Skeletal muscle satellite cell (primary cell): ENCODE measurements around the gene PPARD.

Experiments
- H3K27me3 ChIP-seq: 2 replicates; pipeline ENCODE4 v1.7.0; 2013; ENCODE audit warnings: low read length; ENCODE audit not compliant: control insufficient read depth, insufficient read depth
- H3K36me3 ChIP-seq: 2 replicates; pipeline ENCODE4 v1.7.0; 2013; ENCODE audit warnings: mild to moderate bottlenecking, control low read depth, low read length; ENCODE audit not compliant: insufficient read depth
- H3K4me1 ChIP-seq: 2 replicates; pipeline ENCODE4 v1.7.0; 2013; ENCODE audit warnings: low read length; ENCODE audit not compliant: control insufficient read depth, insufficient read depth
- H3K4me2 ChIP-seq: 2 replicates; pipeline ENCODE4 v1.7.0; 2013; ENCODE audit warnings: mild to moderate bottlenecking, low read length
- H3K4me3 ChIP-seq: 2 replicates; pipeline ENCODE4 v1.7.0; 2013; ENCODE audit warnings: low read length
- H3K9ac ChIP-seq: 2 replicates; pipeline ENCODE4 v1.7.0; 2013; ENCODE audit warnings: mild to moderate bottlenecking, low read depth, low read length, moderate library complexity
- H3K9me3 ChIP-seq: replicated peaks from 2 replicates; pipeline ENCODE4 v1.7.0; 2013; ENCODE audit warnings: mild to moderate bottlenecking, control low read depth, low read length

Gene PPARD

DNA sequence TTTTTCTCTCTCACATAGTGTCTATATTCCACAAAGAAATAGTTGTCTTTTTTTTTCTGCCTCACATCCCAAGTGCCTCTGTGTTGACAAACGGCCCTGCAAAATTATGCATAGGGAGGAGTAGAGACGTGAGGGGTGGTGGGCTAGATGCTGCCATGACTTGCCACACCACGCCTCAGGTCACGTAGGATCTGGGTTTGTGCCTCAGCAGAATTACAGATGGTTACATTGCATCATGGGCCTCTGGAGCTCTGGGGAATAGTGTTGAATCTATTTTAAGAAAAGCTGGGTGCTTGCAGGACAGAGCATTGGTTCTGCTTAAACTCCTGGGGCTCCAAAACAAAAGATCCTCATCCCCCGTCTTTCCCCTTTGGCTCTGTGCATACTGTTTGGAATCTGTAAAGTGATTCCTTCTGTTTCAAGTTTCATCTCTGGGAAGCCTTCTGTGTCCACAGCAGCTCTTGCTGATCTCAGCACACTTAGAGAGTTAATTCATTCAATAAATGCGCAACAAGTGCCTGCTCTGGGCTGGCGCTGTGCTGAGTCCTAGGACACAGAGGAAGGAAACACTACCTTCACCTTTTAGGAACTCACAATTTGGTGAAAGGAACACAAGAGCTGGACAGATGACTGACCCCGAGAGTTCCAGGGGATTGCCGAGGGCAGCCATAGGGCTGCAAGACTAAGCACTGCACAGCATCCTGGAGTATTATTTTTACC lies 112.2 kb downstream of the PPARD start:
- Histone ChIP-seq H3K4me1 (peaks cover 30% of the 10 kb centered on the region), H3K9me3 (no peaks in the 10 kb centered on the region), H3K4me3 (no peak overlapping the region), H3K9ac (no peak overlapping the region), H3K36me3 (peaks cover 24% of the 10 kb centered on the region), H3K27me3 (no peaks in the 10 kb centered on the region), H3K4me2 (peak overlapping the region; percentile 97)

DNA sequence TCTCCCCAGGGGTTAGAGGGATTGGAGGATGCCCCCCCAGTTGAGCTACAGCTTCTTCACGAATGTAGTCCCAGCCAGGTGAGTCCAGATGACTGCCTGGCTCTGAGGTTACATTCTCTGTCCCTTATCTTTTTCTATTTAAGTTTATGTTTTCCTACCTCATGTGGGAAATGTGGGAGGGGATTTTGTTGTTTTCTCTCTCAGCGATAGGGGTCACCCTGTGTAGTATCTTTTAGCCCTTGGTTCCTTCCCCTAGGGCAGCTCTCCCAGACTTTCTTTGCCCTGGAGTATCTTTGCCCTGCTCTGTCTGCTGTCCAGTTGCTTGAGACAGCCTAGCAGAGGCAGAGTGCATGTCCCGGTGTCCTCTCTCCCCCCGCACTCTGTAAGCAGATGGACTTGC lies 115.5 kb downstream of the PPARD start:
- Histone ChIP-seq H3K27me3 (no peaks in the 10 kb centered on the region), H3K9me3 (no peaks in the 10 kb centered on the region), H3K4me3 (no peak overlapping the region), H3K9ac (no peak overlapping the region), H3K36me3 (peaks cover 28% of the 10 kb centered on the region), H3K4me1 (peaks cover 21% of the 10 kb centered on the region), H3K4me2 (no peak overlapping the region)

DNA sequence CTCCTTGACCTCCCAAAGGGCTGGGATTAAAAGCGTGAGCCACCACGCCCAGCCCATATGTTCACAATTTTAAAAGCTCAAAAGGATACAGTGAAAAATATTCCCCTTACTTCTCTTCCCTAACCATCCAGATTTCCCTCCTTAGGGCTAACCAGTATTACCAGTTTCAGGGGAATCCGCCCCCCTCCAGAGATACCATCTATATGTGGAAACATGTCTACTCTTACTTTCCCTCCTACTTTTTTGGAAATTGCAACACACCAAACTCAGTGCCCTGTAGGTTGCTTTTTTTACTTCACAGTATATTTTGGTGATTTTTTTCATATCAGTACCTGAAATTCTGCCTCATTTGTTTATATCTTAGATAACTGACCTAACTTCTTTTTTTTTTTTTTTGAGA lies 118.9 kb downstream of the PPARD start:
- no peak overlapping the region for H3K4me3 ChIP-seq
- H3K4me2 ChIP-seq: no peak overlapping the region
- no peak overlapping the region for H3K9ac ChIP-seq
- H3K27me3 ChIP-seq: no peaks in the 10 kb centered on the region
- peaks cover 24% of the 10 kb centered on the region for H3K36me3 ChIP-seq
- no peaks in the 10 kb centered on the region for H3K9me3 ChIP-seq
- H3K4me1 ChIP-seq: no peaks in the 10 kb centered on the region

DNA sequence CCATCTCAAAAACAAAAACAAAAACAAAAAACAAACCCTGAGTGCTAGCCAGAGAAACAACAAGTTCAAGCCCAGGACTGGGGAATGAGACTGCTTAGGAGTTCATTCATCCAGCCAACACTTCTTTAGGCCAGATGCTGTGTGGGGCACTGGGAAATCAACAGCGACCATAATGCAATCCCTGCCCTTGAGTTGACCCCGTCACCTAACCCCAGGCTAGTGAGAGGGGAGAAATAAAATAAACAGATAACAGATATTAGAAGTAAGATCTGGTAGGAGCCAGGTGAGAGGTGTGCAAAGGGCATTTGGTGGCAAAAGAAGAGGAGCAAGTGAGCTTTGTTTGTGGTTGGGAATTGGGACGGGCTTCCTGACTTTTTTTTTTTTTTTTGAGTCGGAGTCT lies 120.9 kb downstream of the PPARD start:
- H3K9ac ChIP-seq: no peak overlapping the region
- peaks cover 18% of the 10 kb centered on the region for H3K36me3 ChIP-seq
- no peak overlapping the region for H3K4me3 ChIP-seq
- H3K4me2 ChIP-seq: no peak overlapping the region
- H3K4me1 ChIP-seq: peaks cover 6% of the 10 kb centered on the region
- H3K9me3 ChIP-seq: no peaks in the 10 kb centered on the region
- H3K27me3 ChIP-seq: no peaks in the 10 kb centered on the region

DNA sequence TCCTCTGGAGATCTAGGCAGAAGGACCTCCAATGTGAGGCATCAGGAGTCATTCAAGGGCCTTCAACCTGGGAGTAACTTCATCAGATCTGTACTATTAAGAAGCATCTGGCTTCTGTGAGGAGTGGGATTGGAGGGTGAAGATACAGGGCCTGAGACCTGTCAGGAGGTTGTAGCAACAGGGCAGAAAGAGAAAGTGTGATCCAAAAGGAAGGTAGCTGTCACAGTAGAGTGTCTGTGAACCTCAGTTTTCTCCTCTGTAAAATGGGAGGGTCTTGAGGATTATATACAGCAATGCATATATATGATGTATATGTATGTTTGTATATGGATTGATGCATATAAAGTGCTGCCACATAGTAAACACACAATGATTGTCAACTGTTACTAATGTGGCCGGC lies 123.3 kb downstream of the PPARD start:
- Histone ChIP-seq H3K4me1 (peaks cover 14% of the 10 kb centered on the region), H3K27me3 (no peaks in the 10 kb centered on the region)

DNA sequence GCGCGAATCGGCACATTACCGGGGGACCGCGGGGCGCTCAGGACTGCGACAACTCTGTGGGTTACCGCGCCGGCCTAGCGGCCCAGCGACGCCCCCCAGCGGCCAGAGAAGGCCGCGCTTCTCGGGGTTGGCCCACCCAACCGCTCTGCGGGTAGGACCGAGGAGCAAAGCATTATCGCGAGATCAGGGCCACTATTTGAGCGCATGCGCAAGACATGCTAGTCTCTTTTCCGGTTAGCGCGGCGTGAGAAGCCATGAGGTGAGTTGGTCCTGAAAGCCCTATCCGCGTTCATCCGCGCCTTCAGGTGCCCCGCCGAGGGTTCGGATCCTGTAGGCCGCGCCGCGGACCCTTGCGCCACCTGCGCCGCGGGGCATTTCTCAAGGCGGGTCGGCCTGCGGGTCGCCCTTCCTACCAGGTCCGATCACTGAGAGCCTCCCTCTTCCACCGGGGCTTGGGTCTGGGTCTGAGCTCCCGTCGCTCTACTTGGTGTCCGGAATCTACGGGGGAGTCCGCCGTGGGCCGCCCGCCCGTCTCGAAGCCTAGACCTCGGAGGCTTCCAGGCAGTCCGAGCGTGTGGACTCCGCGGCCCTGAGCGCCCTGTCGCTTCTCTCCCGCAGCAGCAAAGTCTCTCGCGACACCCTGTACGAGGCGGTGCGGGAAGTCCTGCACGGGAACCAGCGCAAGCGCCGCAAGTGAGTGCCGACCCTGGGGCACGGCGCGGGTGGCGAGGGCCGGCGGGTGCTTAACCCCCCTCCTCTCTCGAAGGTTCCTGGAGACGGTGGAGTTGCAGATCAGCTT lies 126.0 kb downstream of the PPARD start, which contains the start of gene RPL10A:
RPL10A (plus strand) TSS at position 221 of the 799 bp plus-strand sequence; CDS start at position 255, 34 bp downstream.
- peaks cover 57% of the 10 kb centered on the region for H3K36me3 ChIP-seq
- H3K27me3 ChIP-seq: no peaks in the 10 kb centered on the region
- peak within 1 kb of the TSS; percentile 100 for H3K9ac ChIP-seq
- peaks cover 31% of the 10 kb centered on the region for H3K4me1 ChIP-seq
- peak within 1 kb of the TSS; percentile 91 for H3K4me2 ChIP-seq
- no peaks in the 10 kb centered on the region for H3K9me3 ChIP-seq
- H3K4me3 ChIP-seq: peak within 1 kb of the TSS; percentile 95

More for the DNA sequence above, 123.3 kb downstream of the PPARD start:
- H3K36me3 ChIP-seq: peaks cover 29% of the 10 kb centered on the region
- no peaks in the 10 kb centered on the region for H3K9me3 ChIP-seq
- H3K9ac ChIP-seq: no peak overlapping the region
- H3K4me3 ChIP-seq: no peak overlapping the region
- no peak overlapping the region for H3K4me2 ChIP-seq

DNA sequence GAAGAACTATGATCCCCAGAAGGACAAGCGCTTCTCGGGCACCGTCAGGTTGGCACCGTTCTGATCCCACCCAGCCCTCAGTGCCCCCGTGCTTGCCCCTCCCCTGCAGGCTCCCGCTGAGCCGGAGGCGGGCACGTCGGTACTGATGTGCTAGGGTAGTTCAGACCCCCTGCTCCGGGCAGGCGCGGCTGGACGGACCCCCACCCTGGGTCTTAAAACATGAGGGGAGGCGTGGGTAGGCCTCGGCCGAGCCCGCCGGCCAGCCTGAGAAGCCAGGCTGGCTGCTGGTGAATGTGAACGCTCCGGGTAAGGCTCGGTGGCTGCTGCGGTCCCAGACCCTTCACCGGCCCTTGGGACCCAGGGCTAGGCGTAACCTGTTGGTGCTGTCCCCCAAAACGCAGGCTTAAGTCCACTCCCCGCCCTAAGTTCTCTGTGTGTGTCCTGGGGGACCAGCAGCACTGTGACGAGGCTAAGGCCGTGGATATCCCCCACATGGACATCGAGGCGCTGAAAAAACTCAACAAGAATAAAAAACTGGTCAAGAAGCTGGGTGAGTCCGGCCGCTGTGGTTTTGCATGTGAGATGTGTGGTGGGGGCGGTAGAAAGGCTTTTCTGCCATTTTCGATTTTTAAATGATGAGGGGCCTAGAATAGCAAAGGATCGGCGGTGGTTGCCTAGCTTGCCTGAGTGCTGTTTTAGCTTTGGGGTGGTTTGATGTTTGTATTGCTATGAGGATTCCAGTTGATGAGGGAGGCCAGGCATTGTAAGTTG lies 126.8 kb downstream of the PPARD start:
- H3K9me3 ChIP-seq: no peaks in the 10 kb centered on the region
- no peaks in the 10 kb centered on the region for H3K27me3 ChIP-seq
- H3K4me3 ChIP-seq: peak overlapping the region; percentile 95
- H3K4me1 ChIP-seq: peaks cover 31% of the 10 kb centered on the region
- H3K9ac ChIP-seq: peak overlapping the region; percentile 100
- H3K36me3 ChIP-seq: peaks cover 57% of the 10 kb centered on the region
- H3K4me2 ChIP-seq: peak overlapping the region; percentile 91

DNA sequence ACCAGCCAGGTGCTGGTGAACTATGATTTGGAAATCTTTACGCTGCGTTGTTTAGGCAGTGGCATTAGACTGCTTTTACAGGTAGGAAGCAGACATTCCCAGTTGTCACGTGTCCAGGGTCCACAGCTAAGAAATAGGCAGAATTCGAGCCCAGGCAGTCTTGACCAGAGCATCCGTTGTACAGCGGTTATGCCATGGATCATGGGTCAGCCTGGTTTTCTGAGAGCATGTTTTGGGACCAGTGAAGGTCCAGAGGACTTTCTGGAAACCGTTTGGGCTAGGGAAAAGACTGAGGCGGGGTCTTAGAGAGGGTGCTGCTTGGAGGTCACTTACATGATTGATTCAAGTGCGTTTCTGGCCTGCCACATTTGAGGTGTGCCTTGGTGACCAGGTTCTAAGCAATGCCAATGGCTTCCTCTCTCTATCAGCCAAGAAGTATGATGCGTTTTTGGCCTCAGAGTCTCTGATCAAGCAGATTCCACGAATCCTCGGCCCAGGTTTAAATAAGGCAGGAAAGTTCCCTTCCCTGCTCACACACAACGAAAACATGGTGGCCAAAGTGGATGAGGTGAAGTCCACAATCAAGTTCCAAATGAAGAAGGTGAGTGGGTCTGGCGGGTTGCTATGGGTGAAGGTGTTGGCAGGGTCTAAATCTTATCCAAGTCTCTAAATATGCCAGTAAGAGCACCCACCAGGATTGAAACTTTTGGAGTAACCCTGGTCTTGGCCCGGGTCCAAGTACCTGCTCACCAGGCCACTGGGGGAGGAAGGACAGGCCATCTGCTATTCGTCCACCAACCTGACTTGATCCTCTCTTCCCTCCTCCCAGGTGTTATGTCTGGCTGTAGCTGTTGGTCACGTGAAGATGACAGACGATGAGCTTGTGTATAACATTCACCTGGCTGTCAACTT lies 127.6 kb downstream of the PPARD start:
- Histone ChIP-seq H3K36me3 (peaks cover 66% of the 10 kb centered on the region), H3K4me1 (peaks cover 31% of the 10 kb centered on the region), H3K9me3 (no peaks in the 10 kb centered on the region), H3K27me3 (no peaks in the 10 kb centered on the region), H3K4me2 (peak overlapping the region; percentile 91), H3K9ac (peak overlapping the region; percentile 100), H3K4me3 (peak overlapping the region; percentile 95)

DNA sequence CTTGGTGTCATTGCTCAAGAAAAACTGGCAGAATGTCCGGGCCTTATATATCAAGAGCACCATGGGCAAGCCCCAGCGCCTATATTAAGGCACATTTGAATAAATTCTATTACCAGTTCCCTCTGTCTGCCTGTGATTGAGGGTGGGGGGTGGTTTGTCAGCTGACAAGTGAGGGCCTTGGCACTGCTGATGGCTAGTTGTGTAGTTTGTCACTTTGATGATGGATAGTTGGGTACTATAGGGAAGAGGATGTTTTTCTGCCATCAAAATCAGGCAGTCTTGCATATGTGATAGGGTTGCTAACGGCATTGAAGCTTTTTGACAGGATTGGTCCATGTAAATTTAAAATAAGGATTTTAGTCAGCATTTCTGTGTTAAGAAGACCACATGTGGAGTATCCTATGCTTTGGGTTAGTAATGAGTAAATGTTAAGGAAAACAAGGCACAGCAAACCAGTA lies 128.3 kb downstream of the PPARD start:
- Histone ChIP-seq H3K36me3 (peaks cover 73% of the 10 kb centered on the region), H3K4me1 (peaks cover 31% of the 10 kb centered on the region), H3K9me3 (no peaks in the 10 kb centered on the region), H3K9ac (peak overlapping the region; percentile 100), H3K27me3 (no peaks in the 10 kb centered on the region), H3K4me3 (peak overlapping the region; percentile 95), H3K4me2 (peak overlapping the region; percentile 91)

DNA sequence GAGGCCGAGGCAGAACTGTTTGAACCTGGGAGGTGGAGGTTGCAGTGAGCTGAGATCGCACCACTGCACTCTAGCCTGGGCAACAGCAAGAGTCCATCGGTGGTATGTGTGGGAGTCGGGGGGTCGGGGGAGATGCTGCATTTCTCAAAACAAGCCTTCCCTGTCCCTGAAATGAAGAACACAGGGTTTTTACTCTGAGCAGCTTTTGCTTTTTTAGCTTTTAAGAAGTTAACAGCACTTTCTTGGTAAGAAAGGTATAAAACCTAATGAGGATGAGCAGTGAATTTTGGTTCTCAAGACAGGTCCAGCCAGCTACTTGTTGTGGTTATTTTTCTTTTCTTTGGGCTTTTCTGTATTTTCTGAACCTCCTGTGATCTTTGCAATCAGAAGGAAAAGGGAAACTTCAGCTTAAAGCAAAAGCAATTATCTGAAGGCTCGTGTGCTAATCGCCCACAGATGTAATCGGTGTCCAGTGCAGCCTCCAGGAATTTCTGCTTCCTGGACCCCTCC lies 129.5 kb downstream of the PPARD start:
- Histone ChIP-seq H3K9me3 (no peaks in the 10 kb centered on the region), H3K4me3 (peak overlapping the region; percentile 95), H3K9ac (peak overlapping the region; percentile 3), H3K4me2 (peak overlapping the region; percentile 21), H3K27me3 (no peaks in the 10 kb centered on the region), H3K36me3 (peaks cover 73% of the 10 kb centered on the region), H3K4me1 (peaks cover 31% of the 10 kb centered on the region)
